Spinal cord (tissue), 10 donors: ENCODE measurements around the gene CRYBG3. TPM values are rescaled to one million over a fixed set of nuclear protein-coding genes. Genes with fewer than 3 reads are reported as not detected.
A peak's percentile ranks its signal among the peaks of the same experiment; 100 is the strongest.

ENCODE experiments used
- DNase-seq, 6 donors: peaks; one replicate each; pipeline versions ENCODE4 v3.0.0 to v3.0.0-alpha.2; 2013 to 2015; ENCODE audit warnings: low spot score in 6 of 6, low read depth in 4 of 6
- H3K27ac ChIP-seq: one replicate; pipeline ENCODE4 v1.5.1; 2013; ENCODE audit warnings: low read depth, low read length, control low read depth
- H3K27me3 ChIP-seq: one replicate; pipeline ENCODE4 v1.6.1; 2013; ENCODE audit warnings: low read length; ENCODE audit not compliant: control insufficient read depth, insufficient read depth
- H3K36me3 ChIP-seq: one replicate; pipeline ENCODE4 v1.6.1; 2013; ENCODE audit warnings: low read length; ENCODE audit not compliant: control insufficient read depth, insufficient read depth
- H3K4me1 ChIP-seq: one replicate; pipeline ENCODE4 v1.6.1; 2013; ENCODE audit warnings: low read length; ENCODE audit not compliant: control insufficient read depth, insufficient read depth
- H3K4me3 ChIP-seq: one replicate; pipeline ENCODE4 v1.5.1; 2013; ENCODE audit warnings: low read depth, low read length, control low read depth
- H3K9me3 ChIP-seq: one replicate; pipeline ENCODE4 v1.6.1; 2013; ENCODE audit warnings: low read length; ENCODE audit not compliant: control insufficient read depth, insufficient read depth
- WGBS: methylation state at CpG from one replicate; pipeline ENCODE4 v1.1.5; 2013; ENCODE audit warnings: missing lambda C conversion rate; ENCODE audit not compliant: insufficient coverage; 5-methylcytosine and 5-hydroxymethylcytosine counted together
- polyA plus RNA-seq, 2 donors: library from polyadenylated mRNA; unstranded; fragments of 120-200 nt; gene quantifications; one replicate each; pipeline ENCODE4 v1.2.1, GENCODE V29; 2013; ENCODE audit not compliant: insufficient read length in 2 of 2
- total RNA-seq, 2 donors: library from RNA; depleted of rRNA in 1 of 2; stranded (reverse); fragments of 120-200 nt in 1 of 2; fragments of >200 nt in 1 of 2; gene quantifications; one replicate each; pipeline versions ENCODE4 v1.2.3 to v1.2.4, GENCODE V29; 2013 to 2014
- donor health status: healthy.

The CRYBG3 gene
- total and polyA plus RNA-seq, 4 donors, result 7.7 to 30.6 (median 19.6) TPM

DNA sequence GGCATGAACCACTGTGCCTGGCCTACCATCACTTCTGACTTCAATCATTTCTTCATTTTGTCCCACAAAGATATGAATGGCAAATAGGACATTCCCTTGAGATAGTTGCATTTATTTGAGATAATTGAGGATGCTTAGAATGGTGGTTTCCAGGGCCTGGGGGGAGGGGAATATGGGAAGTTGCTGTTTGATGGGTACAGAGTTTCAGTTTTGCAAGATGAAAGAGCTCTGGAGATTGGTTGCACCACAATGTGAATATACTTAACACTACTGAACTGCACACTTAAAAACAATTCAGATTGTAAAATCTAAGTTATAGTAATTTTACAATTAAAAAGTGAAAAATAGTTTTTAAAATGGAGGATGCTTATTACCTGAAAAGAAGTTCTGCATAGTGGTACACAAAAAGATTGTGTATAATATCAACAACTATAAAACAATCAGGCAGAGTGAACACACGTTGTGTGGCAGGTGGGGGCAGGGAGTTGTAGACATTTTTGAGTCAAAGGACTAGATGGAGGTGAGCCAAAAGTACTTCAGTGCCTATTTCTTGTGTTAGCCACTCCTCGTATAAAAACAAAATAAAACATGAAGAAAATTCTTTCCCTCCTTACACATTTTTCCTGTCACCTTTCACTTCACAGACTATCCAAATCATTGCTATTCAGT is 168.9 kb downstream of the CRYBG3 start:
- no peaks in the 10 kb centered on the region for H3K36me3 ChIP-seq
- no CpG with 5 or more reads among the region's 2 CpGs for WGBS
- DNase-seq, result no peak
- H3K27ac ChIP-seq, result no peak overlapping the region
- no peaks in the 10 kb centered on the region for H3K27me3 ChIP-seq
- no peak overlapping the region for H3K4me3 ChIP-seq
- H3K4me1 ChIP-seq, result no peaks in the 10 kb centered on the region
- no peaks in the 10 kb centered on the region for H3K9me3 ChIP-seq

GRCh38 chr3:97991293-97991682 is 169.5 kb downstream of the CRYBG3 start:
- no peaks in the 10 kb centered on the region for H3K4me1 ChIP-seq
- DNase-seq, result peak in 1 of 6 donors; percentile 44
- no peak overlapping the region for H3K27ac ChIP-seq
- no peaks in the 10 kb centered on the region for H3K27me3 ChIP-seq
- no peak overlapping the region for H3K4me3 ChIP-seq
- no peaks in the 10 kb centered on the region for H3K9me3 ChIP-seq
- 47% methylated on average over 5 of the region's 5 CpGs for WGBS
- H3K36me3 ChIP-seq, result no peaks in the 10 kb centered on the region

- 100% methylated on average over 1 of the region's 2 CpGs for WGBS
- no peaks in the 10 kb centered on the region for H3K9me3 ChIP-seq
These were observed 170.8 kb downstream of the CRYBG3 start for GRCh38 chr3:97992547-97993173.

DNA sequence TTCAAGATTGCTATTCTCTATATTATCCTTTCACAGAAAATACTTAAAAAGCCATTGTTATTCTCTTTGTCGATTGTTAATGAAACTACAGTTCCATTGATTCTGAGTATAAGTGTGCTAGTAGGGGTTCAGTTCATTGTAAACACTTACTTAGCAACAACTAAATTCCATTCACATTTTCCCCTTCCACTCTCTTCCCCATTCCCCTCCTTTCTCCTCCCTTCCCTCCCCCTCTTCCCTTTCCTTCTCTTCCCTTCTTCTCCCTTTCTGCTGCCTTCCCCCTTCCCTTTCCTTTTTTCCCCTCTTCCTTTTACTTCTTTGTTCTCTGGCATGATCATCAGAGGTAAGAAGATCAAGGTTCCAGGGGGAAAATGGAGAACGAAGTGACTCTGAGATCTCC is 171.7 kb downstream of the CRYBG3 start:
- Histone ChIP-seq H3K36me3 (no peaks in the 10 kb centered on the region), H3K9me3 (no peaks in the 10 kb centered on the region), H3K4me1 (no peaks in the 10 kb centered on the region), H3K4me3 (no peak overlapping the region), H3K27ac (no peak overlapping the region), H3K27me3 (no peaks in the 10 kb centered on the region)
- WGBS, result no CpG with 5 or more reads among the region's 2 CpGs
- no peak for DNase-seq

More at GRCh38 chr3:97992547-97993173, 170.8 kb downstream of the CRYBG3 start:
- DNase-seq, result no peak
- no peaks in the 10 kb centered on the region for H3K4me1 ChIP-seq
- H3K27me3 ChIP-seq, result no peaks in the 10 kb centered on the region
- no peak overlapping the region for H3K4me3 ChIP-seq
- no peaks in the 10 kb centered on the region for H3K36me3 ChIP-seq
- no peak overlapping the region for H3K27ac ChIP-seq

- Histone ChIP-seq H3K27ac (no peak overlapping the region), H3K9me3 (no peaks in the 10 kb centered on the region), H3K36me3 (no peaks in the 10 kb centered on the region), H3K4me3 (no peak overlapping the region), H3K4me1 (no peaks in the 10 kb centered on the region), H3K27me3 (no peaks in the 10 kb centered on the region)
- no peak for DNase-seq
- no CpG with 5 or more reads among the region's 2 CpGs for WGBS
These were observed 172.6 kb downstream of the CRYBG3 start for GRCh38 chr3:97994328-97994945.

Other genes with a start within 250 kb of the CRYBG3 start
- 10 to 100 TPM; 17.0 to 36.2 TPM for gene ARL6, start 57.3 kb upstream of the CRYBG3 start, total RNA-seq
- 10 to 100 TPM; 15.7 to 23.6 TPM for gene ARL6, start 57.3 kb upstream of the CRYBG3 start, polyA plus RNA-seq
- gene RIOX2, start 150.4 kb downstream of the CRYBG3 start, total RNA-seq, result 10 to 100 TPM; 35.3 to 41.2 TPM
- 10 to 100 TPM; 25.3 to 33.3 TPM for gene RIOX2, start 150.4 kb downstream of the CRYBG3 start, polyA plus RNA-seq
- gene GABRR3, start 213.3 kb downstream of the CRYBG3 start, total RNA-seq, result under 1 TPM in 1 of 2 donors, not detected in 1; 0.20 TPM
- gene GABRR3, start 213.3 kb downstream of the CRYBG3 start, polyA plus RNA-seq, result not detected